Tibial artery (tissue), 4 donors: ENCODE data around the gene DEGS2.

Experiments
- DNase-seq, 2 donors: peaks; one replicate each; pipeline ENCODE4 v3.0.0-alpha.2; 2019
- H3K27ac ChIP-seq, 2 donors: fragments of 200-600 bp; sonication (generic) in 1 of 2; 1 replicate in 1 of 2; 2 replicates in 1 of 2; pipeline ENCODE4 v1.5.1; 2018 to 2019; ENCODE audit warnings: mild to moderate bottlenecking in 1 of 2
- H3K27me3 ChIP-seq, 2 donors: fragments of 200-600 bp; sonication (generic) in 1 of 2; one replicate each; pipeline versions ENCODE4 v1.5.1 to v1.6.0; 2016 to 2019
- H3K36me3 ChIP-seq, 3 donors: fragments of 200-600 bp; sonication (generic) in 2 of 3; one replicate each; pipeline ENCODE4 v1.5.1; 2016 to 2019; ENCODE audit warnings: mild to moderate bottlenecking in 2 of 3
- H3K4me1 ChIP-seq, 4 donors: fragments of 200-600 bp; sonication (generic) in 2 of 4; 1 replicate in 3 of 4; 2 replicates in 1 of 4; pipeline ENCODE4 v1.5.1; 2016 to 2019
- H3K4me3 ChIP-seq, 2 donors: fragments of 200-600 bp; sonication (generic) in 1 of 2; 1 replicate in 1 of 2; 2 replicates in 1 of 2; pipeline ENCODE4 v1.5.1; 2018 to 2019; ENCODE audit warnings: mild to moderate bottlenecking in 2 of 2
- H3K9me3 ChIP-seq, 3 donors: fragments of 200-600 bp; sonication (generic) in 1 of 3; one replicate each; pipeline ENCODE4 v1.5.1; 2016 to 2019
- CTCF ChIP-seq, 2 experiments: fragments of 200-600 bp in 1 of 2; fragments of 450-650 bp in 1 of 2; IDR thresholded peaks; one replicate each; pipeline ENCODE4 v1.5.1; 2017 to 2019; ENCODE audit warnings: antibody characterized with exemption in 2 of 2, mild to moderate bottlenecking in 1 of 2, moderate library complexity in 1 of 2
- intact Hi-C: fragments of 100-400 bp; cut with DNase I; formaldehyde crosslinking; loops from one replicate; pipeline ENCODE4 v1.15.0; 2023; ENCODE audit warnings: low total_unique reads

The DEGS2 gene

GRCh38 chr14:100123618-100124017 lies 35.8 kb downstream of the DEGS2 start:
- intact Hi-C loops, result no loop called here
- no peak for TF ChIP-seq CTCF (IDR thresholded peaks at IDR 0.05)
- no peak for DNase-seq
- Histone ChIP-seq H3K36me3 (peaks cover 4 to 40% (median 21%) of the 10 kb centered on the region in 3 donors), H3K4me1 (no peaks in the 10 kb centered on the region), H3K9me3 (no peaks in the 10 kb centered on the region), H3K27ac (no peak overlapping the region), H3K27me3 (no peaks in the 10 kb centered on the region), H3K4me3 (no peak overlapping the region)

- DNase-seq, result no peak
- H3K36me3 ChIP-seq, result peaks cover 4 to 40% (median 21%) of the 10 kb centered on the region in 3 donors
- H3K9me3 ChIP-seq, result no peaks in the 10 kb centered on the region
- H3K4me1 ChIP-seq, result no peaks in the 10 kb centered on the region
- H3K27me3 ChIP-seq, result no peaks in the 10 kb centered on the region
- no peak overlapping the region for H3K4me3 ChIP-seq
- intact Hi-C loops, result no loop called here
- no peak for TF ChIP-seq CTCF (IDR thresholded peaks at IDR 0.05)
- no peak overlapping the region for H3K27ac ChIP-seq
These were observed 36.8 kb downstream of the DEGS2 start for GRCh38 chr14:100122481-100123223.

- H3K4me1 ChIP-seq, result no peaks in the 10 kb centered on the region
- no peaks in the 10 kb centered on the region for H3K9me3 ChIP-seq
- no peak for DNase-seq
- H3K36me3 ChIP-seq, result peaks cover 4 to 32% (median 18%) of the 10 kb centered on the region in 3 donors
- H3K27me3 ChIP-seq, result no peaks in the 10 kb centered on the region
- TF ChIP-seq CTCF (IDR thresholded peaks at IDR 0.05), result no peak
- H3K27ac ChIP-seq, result no peak overlapping the region
- no peak overlapping the region for H3K4me3 ChIP-seq
- intact Hi-C loops, result no loop called here
These were observed 37.6 kb downstream of the DEGS2 start for GRCh38 chr14:100121643-100122480.

GRCh38 chr14:100120522-100121269 lies 38.7 kb downstream of the DEGS2 start:
- no peak for TF ChIP-seq CTCF (IDR thresholded peaks at IDR 0.05)
- H3K27ac ChIP-seq, result no peak overlapping the region
- no peak overlapping the region for H3K4me3 ChIP-seq
- DNase-seq, result no peak
- peaks cover 4 to 20% (median 14%) of the 10 kb centered on the region in 3 donors for H3K36me3 ChIP-seq
- no peaks in the 10 kb centered on the region for H3K27me3 ChIP-seq
- no peaks in the 10 kb centered on the region for H3K4me1 ChIP-seq
- intact Hi-C loops, result no loop called here
- H3K9me3 ChIP-seq, result no peaks in the 10 kb centered on the region

GRCh38 chr14:100119251-100119650 lies 40.2 kb downstream of the DEGS2 start:
- Histone ChIP-seq H3K4me1 (no peaks in the 10 kb centered on the region), H3K27me3 (no peaks in the 10 kb centered on the region), H3K9me3 (no peaks in the 10 kb centered on the region), H3K4me3 (no peak overlapping the region), H3K36me3 (peaks cover 4 to 10% (median 9%) of the 10 kb centered on the region in 3 donors), H3K27ac (no peak overlapping the region)
- intact Hi-C loops, result no loop called here
- TF ChIP-seq CTCF (IDR thresholded peaks at IDR 0.05), result no peak
- no peak for DNase-seq
